Heart left ventricle (tissue), 13 donors: ENCODE measurements around the gene TMEM51.

Experiments
- CTCF ChIP-seq, 12 donors: fragments of 200-600 bp; sonication (generic) in 4 of 12; IDR thresholded peaks; one replicate each; pipeline versions ENCODE4 v1.5.0 to v1.8.0; 2018 to 2022; ENCODE audit warnings: antibody characterized with exemption in 12 of 12, mild to moderate bottlenecking in 5 of 12
- POLR2A ChIP-seq, 2 donors: fragments of 450-650 bp; IDR thresholded peaks; one replicate each; pipeline ENCODE4 v1.6.1; 2017; ENCODE audit warnings: antibody characterized with exemption in 2 of 2, mild to moderate bottlenecking in 2 of 2, moderate library complexity in 2 of 2
- donor health status: ischemic (EF 13 %, LVEDD 7.1; RV severe dilation, severe dysfunction).
- donor health status: DM: no; HTN: yes; CAD: no.
- donor health status: DM: no; HTN: no; CAD: no.
- donor health status: ischemic (EF 25% LVEDD 6.9; RV normal size, moderate dysfunction).
- donor health status: ischemic (EF 25% LVEDD 5.7; RV mildly dilated, moderate dysfunction).
- donor health status: ischemic (EF 35%, LVEDD 5.7; RV mildly dilated, moderate dysfunction).
- donor health status: nonischemic (EF 11% LVEDD 7.7; RV severe dilation, severe dysfunction).
- donor health status: DM: yes; HTN: yes; CAD: no.
- donor health status: PGD.
- donor health status: ischemic (EF 29% LVEDD 5.4; RV normal size, mild dysfunction).
- donor health status: nonischemic (EF 23%, LVEDD 6.1; RV moderate dilation, normal function).

- TF ChIP-seq CTCF (IDR thresholded peaks at IDR 0.05) = no peak
- TF ChIP-seq POLR2A (IDR thresholded peaks at IDR 0.05) = no peak
Measured at GRCh38 chr1:15103906-15104305, 49.6 kb upstream of the TMEM51 start.
